Osteocyte (in vitro differentiated cells): ENCODE data around the gene ST8SIA4. TPM values are rescaled to one million over a fixed set of nuclear protein-coding genes. Genes with fewer than 3 reads are reported as not detected.

ENCODE experiments used
- DNase-seq: peaks from one replicate; pipeline ENCODE4 v3.0.0; 2021; ENCODE audit warnings: mixed read lengths; ENCODE audit not compliant: unreplicated experiment; ENCODE audit errors: extremely low spot score
- H3K27ac Mint-ChIP-seq: one replicate; pipeline ENCODE4 v1.8.0; 2021; ENCODE audit warnings: mild to moderate bottlenecking, mixed read lengths; ENCODE audit not compliant: unreplicated experiment
- H3K27me3 Mint-ChIP-seq: one replicate; pipeline ENCODE4 v1.8.0; 2021; ENCODE audit warnings: mixed read lengths; ENCODE audit not compliant: unreplicated experiment
- H3K36me3 Mint-ChIP-seq: one replicate; pipeline ENCODE4 v1.8.0; 2021; ENCODE audit warnings: mixed read lengths; ENCODE audit not compliant: unreplicated experiment
- H3K4me1 Mint-ChIP-seq: one replicate; pipeline ENCODE4 v1.8.0; 2021; ENCODE audit warnings: mixed read lengths; ENCODE audit not compliant: unreplicated experiment
- H3K4me3 Mint-ChIP-seq: one replicate; pipeline ENCODE4 v1.8.0; 2021; ENCODE audit warnings: mild to moderate bottlenecking, moderate library complexity, mixed read lengths; ENCODE audit not compliant: unreplicated experiment
- H3K9me3 Mint-ChIP-seq: one replicate; pipeline ENCODE4 v1.8.0; 2021; ENCODE audit warnings: mixed read lengths; ENCODE audit not compliant: unreplicated experiment
- total RNA-seq: library from RNA; stranded (reverse); gene quantifications from 2 replicates; pipeline ENCODE4 v1.2.1, GENCODE V29; 2021
- TF ChIP-seq, protein P1 (sequence below): fragments of 200-600 bp; sonication (generic); IDR thresholded peaks from 2 replicates; pipeline ENCODE4 v1.5.0; 2021; ENCODE audit warnings: antibody characterized with exemption, mild to moderate bottlenecking, moderate library complexity

The ST8SIA4 gene
- total RNA-seq, 1 donor from 2014 or later: not detected

DNA sequence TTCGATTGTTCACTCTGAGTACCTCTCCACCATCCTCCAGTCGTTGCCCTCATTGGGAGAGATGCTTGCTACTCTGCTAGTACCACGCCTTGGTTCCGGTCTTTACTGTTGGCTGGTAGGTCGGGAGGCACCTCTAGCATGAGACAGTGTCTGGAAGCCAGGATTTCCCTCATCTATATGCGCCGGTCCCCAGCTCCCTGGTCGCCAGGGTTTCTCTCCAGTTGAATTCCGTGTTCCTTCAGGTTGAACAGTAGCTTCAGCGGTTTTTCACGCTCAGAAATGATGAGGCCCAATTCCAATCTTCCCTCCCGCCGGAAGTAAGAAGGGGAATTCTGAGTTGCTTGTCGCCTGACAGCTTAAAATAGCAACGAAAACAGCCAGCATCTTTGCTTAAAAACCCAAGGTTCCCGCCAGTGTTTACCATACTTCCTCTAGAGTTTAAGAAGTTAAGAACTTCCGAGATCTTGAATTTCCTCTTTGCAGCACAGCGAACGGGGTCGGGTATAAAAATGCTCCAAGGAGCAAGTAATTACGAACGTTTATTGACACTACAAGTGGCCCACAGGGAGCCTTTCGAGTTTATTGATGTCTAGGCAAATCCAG is 1.3 kb upstream of the ST8SIA4 start:
- Mint-ChIP-seq H3K4me1 (peaks cover 25% of the 10 kb centered on the region), H3K4me3 (no peak overlapping the region), H3K9me3 (no peaks in the 10 kb centered on the region), H3K27ac (no peak overlapping the region), H3K27me3 (peaks cover 70% of the 10 kb centered on the region), H3K36me3 (no peaks in the 10 kb centered on the region)
- TF ChIP-seq, protein P1, sequence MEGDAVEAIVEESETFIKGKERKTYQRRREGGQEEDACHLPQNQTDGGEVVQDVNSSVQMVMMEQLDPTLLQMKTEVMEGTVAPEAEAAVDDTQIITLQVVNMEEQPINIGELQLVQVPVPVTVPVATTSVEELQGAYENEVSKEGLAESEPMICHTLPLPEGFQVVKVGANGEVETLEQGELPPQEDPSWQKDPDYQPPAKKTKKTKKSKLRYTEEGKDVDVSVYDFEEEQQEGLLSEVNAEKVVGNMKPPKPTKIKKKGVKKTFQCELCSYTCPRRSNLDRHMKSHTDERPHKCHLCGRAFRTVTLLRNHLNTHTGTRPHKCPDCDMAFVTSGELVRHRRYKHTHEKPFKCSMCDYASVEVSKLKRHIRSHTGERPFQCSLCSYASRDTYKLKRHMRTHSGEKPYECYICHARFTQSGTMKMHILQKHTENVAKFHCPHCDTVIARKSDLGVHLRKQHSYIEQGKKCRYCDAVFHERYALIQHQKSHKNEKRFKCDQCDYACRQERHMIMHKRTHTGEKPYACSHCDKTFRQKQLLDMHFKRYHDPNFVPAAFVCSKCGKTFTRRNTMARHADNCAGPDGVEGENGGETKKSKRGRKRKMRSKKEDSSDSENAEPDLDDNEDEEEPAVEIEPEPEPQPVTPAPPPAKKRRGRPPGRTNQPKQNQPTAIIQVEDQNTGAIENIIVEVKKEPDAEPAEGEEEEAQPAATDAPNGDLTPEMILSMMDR: no peak
- no peak for DNase-seq

DNA sequence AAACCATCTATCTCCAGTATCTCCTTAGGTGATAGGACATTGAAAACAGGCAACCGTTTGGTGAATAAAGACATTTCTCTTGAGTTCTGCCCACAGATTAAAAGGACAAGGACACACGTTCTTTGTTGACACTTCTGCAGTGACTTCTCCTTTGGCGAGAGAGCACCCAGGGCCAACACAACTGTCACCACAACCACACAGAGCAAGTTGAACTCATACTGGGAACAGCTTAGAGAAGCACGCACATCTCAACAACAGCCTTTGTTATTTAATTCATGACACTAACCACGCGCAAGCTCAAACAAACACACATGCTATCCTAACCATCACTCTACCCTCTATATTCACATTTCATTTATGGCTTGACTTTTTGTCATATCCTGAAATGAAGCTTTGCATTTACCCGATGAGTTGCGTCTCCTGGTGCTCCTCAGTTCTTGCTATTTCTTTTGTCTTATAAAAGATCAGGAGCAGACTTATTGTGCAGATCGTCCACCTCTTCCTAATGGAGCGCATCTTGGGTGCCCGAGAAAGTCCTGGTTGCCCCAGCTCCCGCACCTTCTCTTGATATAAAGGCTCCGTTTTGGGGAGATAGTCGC is 543 bp downstream of the ST8SIA4 start:
- Mint-ChIP-seq H3K36me3 (no peaks in the 10 kb centered on the region), H3K4me3 (peak overlapping the region; percentile 62), H3K4me1 (peaks cover 25% of the 10 kb centered on the region), H3K9me3 (no peaks in the 10 kb centered on the region), H3K27me3 (peaks cover 74% of the 10 kb centered on the region), H3K27ac (no peak overlapping the region)
- TF ChIP-seq, protein P1: no peak
- DNase-seq: no peak

DNA sequence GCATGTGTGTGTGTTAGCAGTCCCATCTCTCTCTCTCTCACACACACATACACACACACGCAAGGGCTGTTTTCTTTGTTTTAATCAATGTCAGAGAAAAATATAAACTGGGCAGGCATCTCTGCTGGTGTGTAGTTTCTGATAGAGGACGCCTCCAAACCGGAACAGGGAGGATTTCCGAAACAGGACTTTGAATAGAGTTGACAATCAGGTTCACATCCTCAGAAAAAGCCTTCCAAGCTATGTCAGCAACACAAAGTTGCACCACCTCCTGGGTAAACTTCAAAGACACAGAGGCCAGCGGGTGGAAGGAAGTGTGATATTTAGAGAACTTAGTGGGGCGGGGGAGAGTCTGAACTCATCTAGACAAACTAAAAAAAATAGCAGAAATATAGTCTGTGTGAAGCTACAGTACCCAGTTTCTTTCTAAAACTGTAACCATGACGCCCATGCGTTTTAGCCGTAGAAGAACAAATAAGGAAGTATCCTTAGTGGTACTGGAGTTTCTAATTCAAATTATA is 1.2 kb downstream of the ST8SIA4 start:
- peaks cover 25% of the 10 kb centered on the region for H3K4me1 Mint-ChIP-seq
- H3K4me3 Mint-ChIP-seq: peak overlapping the region; percentile 71
- H3K27me3 Mint-ChIP-seq: peaks cover 74% of the 10 kb centered on the region
- H3K27ac Mint-ChIP-seq: no peak overlapping the region
- no peak for DNase-seq
- H3K36me3 Mint-ChIP-seq: no peaks in the 10 kb centered on the region
- TF ChIP-seq, protein P1: no peak
- no peaks in the 10 kb centered on the region for H3K9me3 Mint-ChIP-seq

DNA sequence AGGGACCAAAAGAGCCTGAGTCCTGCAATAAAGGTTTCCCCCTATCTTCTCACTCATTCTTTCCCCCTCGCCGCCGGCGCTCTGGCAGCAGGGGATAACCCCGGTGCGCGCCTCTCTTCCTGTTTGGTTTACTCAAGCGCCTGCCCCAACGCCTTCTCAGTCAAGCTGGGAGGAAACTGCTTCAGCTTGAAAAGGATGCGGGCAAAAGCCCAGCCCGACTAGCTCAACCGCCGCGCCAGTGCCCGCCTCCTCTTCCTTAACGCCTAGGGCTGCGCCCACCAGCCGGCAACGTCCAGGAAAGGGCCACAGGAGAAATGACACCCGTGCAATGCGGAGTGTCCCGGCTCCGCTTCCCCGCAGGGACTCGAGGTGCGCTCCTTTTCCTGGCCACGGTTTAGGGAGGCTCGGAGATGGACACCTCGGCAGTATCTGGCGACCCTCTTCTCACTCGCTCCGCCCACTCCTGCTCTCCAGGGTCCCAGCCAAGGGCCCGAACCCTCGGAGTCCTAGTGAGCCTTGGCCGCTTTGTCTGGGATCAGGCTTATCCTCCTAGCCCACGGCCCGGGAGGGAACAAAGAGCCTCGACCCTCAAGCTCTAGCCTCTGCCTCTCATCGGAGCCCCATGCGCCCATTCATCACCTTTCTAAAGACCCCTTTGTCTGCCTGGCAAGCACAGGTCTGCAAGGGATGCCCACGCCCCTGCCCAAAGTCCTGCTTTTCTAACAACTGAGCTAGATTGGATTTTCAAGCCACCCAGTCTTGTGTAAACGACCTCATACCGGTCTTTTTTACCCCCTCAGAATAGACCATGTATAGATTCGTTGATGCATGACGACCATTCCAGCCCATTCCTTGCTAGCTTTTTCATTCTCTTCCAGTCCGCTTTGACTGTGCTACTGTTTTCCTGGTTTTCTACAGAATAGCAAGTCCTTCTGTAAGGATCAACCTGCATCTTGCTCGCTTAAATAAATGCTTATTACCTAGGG is 2.0 kb downstream of the ST8SIA4 start:
- peak overlapping the region; percentile 71 for H3K4me3 Mint-ChIP-seq
- H3K9me3 Mint-ChIP-seq: no peaks in the 10 kb centered on the region
- TF ChIP-seq, protein P1: no peak
- no peaks in the 10 kb centered on the region for H3K36me3 Mint-ChIP-seq
- H3K27me3 Mint-ChIP-seq: peaks cover 75% of the 10 kb centered on the region
- no peak for DNase-seq
- H3K27ac Mint-ChIP-seq: no peak overlapping the region
- peaks cover 25% of the 10 kb centered on the region for H3K4me1 Mint-ChIP-seq
